ENCODE measurements around the gene GNAO1.

The GNAO1 gene

GRCh38 chr16:56294014-56294413 is 102.7 kb downstream of the GNAO1 start:
- no peak for DNase-seq (ENCODE audit: low spot score)

- no peak for DNase-seq (ENCODE audit: low spot score)
Observed at GRCh38 chr16:56294579-56294978, 103.3 kb downstream of the GNAO1 start.

- no peak for DNase-seq (ENCODE audit: low spot score)
Observed at GRCh38 chr16:56295059-56295665, 103.9 kb downstream of the GNAO1 start.

- DNase-seq (ENCODE audit: low spot score) = no peak
Observed at GRCh38 chr16:56295739-56296527, 104.6 kb downstream of the GNAO1 start.

GRCh38 chr16:56297684-56298083 is 106.4 kb downstream of the GNAO1 start:
- no peak for DNase-seq (ENCODE audit: low spot score)

GRCh38 chr16:56298116-56298515 is 106.8 kb downstream of the GNAO1 start:
- no peak for DNase-seq (ENCODE audit: low spot score)

- no peak for DNase-seq (ENCODE audit: low spot score)
Observed at GRCh38 chr16:56298948-56299596, 107.8 kb downstream of the GNAO1 start.

- no peak for DNase-seq (ENCODE audit: low spot score)
Observed at GRCh38 chr16:56300242-56300623, 108.9 kb downstream of the GNAO1 start.

GRCh38 chr16:56300891-56301850 is 109.9 kb downstream of the GNAO1 start:
- DNase-seq (ENCODE audit: low spot score) = no peak

- DNase-seq (ENCODE audit: low spot score) = no peak
Observed at GRCh38 chr16:56302506-56302905, 111.2 kb downstream of the GNAO1 start.

- no peak for DNase-seq (ENCODE audit: low spot score)
Observed at GRCh38 chr16:56303066-56303715, 111.9 kb downstream of the GNAO1 start.

GRCh38 chr16:56303880-56304279 is 112.6 kb downstream of the GNAO1 start:
- DNase-seq (ENCODE audit: low spot score) = no peak

- no peak for DNase-seq (ENCODE audit: low spot score)
Observed at GRCh38 chr16:56305956-56306565, 114.8 kb downstream of the GNAO1 start.

GRCh38 chr16:56306690-56307533 is 115.6 kb downstream of the GNAO1 start:
- no peak for DNase-seq (ENCODE audit: low spot score)

GRCh38 chr16:56307534-56307873 is 116.2 kb downstream of the GNAO1 start:
- no peak for DNase-seq (ENCODE audit: low spot score)

GRCh38 chr16:56309008-56309407 is 117.7 kb downstream of the GNAO1 start:
- DNase-seq (ENCODE audit: low spot score) = no peak

- no peak for DNase-seq (ENCODE audit: low spot score)
Observed at GRCh38 chr16:56310690-56311089, 119.4 kb downstream of the GNAO1 start.

GRCh38 chr16:56311208-56312027 is 120.1 kb downstream of the GNAO1 start:
- DNase-seq (ENCODE audit: low spot score) = no peak

GRCh38 chr16:56312028-56312300 is 120.7 kb downstream of the GNAO1 start:
- no peak for DNase-seq (ENCODE audit: low spot score)

GRCh38 chr16:56312556-56312955 is 121.3 kb downstream of the GNAO1 start:
- no peak for DNase-seq (ENCODE audit: low spot score)
